OCI-LY1 (cell line): Measurements from ENCODE around the gene CDKN2A.

Experiments used
- H2AFZ ChIP-seq: fragments of 200-600 bp; sonication (generic), shearing (Covaris generic); 2 replicates; pipeline ENCODE4 v1.6.0; 2014; ENCODE audit warnings: antibody characterized with exemption, mild to moderate bottlenecking, low read length
- H3F3A ChIP-seq: fragments of 200-600 bp; sonication (generic), shearing (Covaris generic); 2 replicates; pipeline ENCODE4 v1.6.0; 2014; ENCODE audit warnings: mild to moderate bottlenecking, antibody characterized with exemption, low read length, moderate library complexity; ENCODE audit not compliant: insufficient read depth
- H3K27ac ChIP-seq: fragments of 200-600 bp; sonication (generic); 2 replicates; pipeline ENCODE4 v1.5.1; 2014; ENCODE audit warnings: low read length, mixed run types, mild to moderate bottlenecking, low read depth; ENCODE audit not compliant: poor library complexity, severe bottlenecking
- H3K27me3 ChIP-seq: fragments of 200-600 bp; sonication (generic); 2 replicates; pipeline ENCODE4 v1.6.0; 2014; ENCODE audit warnings: antibody characterized with exemption, mild to moderate bottlenecking, low read length, moderate library complexity; ENCODE audit not compliant: insufficient read depth
- H3K36me3 ChIP-seq: fragments of 200-600 bp; sonication (generic); 2 replicates; pipeline ENCODE4 v1.6.1; 2014; ENCODE audit warnings: mild to moderate bottlenecking, antibody characterized with exemption, low read length, moderate library complexity, mixed read lengths; ENCODE audit not compliant: insufficient read depth
- H3K4me1 ChIP-seq: fragments of 200-600 bp; sonication (generic); 2 replicates; pipeline ENCODE4 v1.5.1; 2014; ENCODE audit warnings: mild to moderate bottlenecking, low read length, moderate library complexity; ENCODE audit not compliant: insufficient read depth, severe bottlenecking
- H3K4me2 ChIP-seq: fragments of 200-600 bp; sonication (generic), shearing (Covaris generic); 2 replicates; pipeline ENCODE4 v1.6.1; 2014; ENCODE audit warnings: low read length
- H3K4me3 ChIP-seq: fragments of 200-600 bp; sonication (generic); 2 replicates; pipeline ENCODE4 v1.5.1; 2014; ENCODE audit warnings: low read length, low read depth, mild to moderate bottlenecking, mixed read lengths; ENCODE audit not compliant: poor library complexity, severe bottlenecking
- H3K79me2 ChIP-seq: fragments of 200-600 bp; shearing (Covaris generic); 2 replicates; pipeline ENCODE4 v1.6.1; 2016; ENCODE audit warnings: mixed run types, low read length, mixed read lengths; ENCODE audit not compliant: insufficient read depth
- H3K9ac ChIP-seq: fragments of 200-600 bp; sonication (generic), shearing (Covaris generic); 2 replicates; pipeline ENCODE4 v1.6.1; 2014; ENCODE audit warnings: mild to moderate bottlenecking, low read length, mixed read lengths
- H3K9me2 ChIP-seq: fragments of 200-600 bp; sonication (generic), shearing (Covaris generic); 2 replicates; pipeline ENCODE4 v1.6.1; 2014; ENCODE audit warnings: low read depth, mild to moderate bottlenecking, low read length, mixed read lengths
- H3K9me3 ChIP-seq: fragments of 200-600 bp; shearing (Covaris generic); 2 replicates; pipeline ENCODE4 v1.6.1; 2014; ENCODE audit warnings: low read length, mixed read lengths
- H4K20me1 ChIP-seq: fragments of 200-600 bp; sonication (generic), shearing (Covaris generic); 2 replicates; pipeline ENCODE4 v1.6.0; 2016; ENCODE audit warnings: mild to moderate bottlenecking, low read length; ENCODE audit not compliant: insufficient read depth
- EZH2 ChIP-seq: fragments of 200-600 bp; sonication (generic), shearing (Covaris generic); IDR thresholded peaks from 2 replicates; pipeline ENCODE4 v1.8.0; 2017; ENCODE audit warnings: borderline replicate concordance, mixed run types, mild to moderate bottlenecking, antibody characterized with exemption, low read length, moderate library complexity, mixed read lengths
- TF ChIP-seq, protein P1 (sequence below): fragments of 200-600 bp; sonication (generic), shearing (Covaris generic); IDR thresholded peaks from 2 replicates; pipeline ENCODE4 v1.5.1; 2017; ENCODE audit warnings: mild to moderate bottlenecking, antibody characterized with exemption, low read length, moderate library complexity, mixed read lengths

The CDKN2A gene

DNA sequence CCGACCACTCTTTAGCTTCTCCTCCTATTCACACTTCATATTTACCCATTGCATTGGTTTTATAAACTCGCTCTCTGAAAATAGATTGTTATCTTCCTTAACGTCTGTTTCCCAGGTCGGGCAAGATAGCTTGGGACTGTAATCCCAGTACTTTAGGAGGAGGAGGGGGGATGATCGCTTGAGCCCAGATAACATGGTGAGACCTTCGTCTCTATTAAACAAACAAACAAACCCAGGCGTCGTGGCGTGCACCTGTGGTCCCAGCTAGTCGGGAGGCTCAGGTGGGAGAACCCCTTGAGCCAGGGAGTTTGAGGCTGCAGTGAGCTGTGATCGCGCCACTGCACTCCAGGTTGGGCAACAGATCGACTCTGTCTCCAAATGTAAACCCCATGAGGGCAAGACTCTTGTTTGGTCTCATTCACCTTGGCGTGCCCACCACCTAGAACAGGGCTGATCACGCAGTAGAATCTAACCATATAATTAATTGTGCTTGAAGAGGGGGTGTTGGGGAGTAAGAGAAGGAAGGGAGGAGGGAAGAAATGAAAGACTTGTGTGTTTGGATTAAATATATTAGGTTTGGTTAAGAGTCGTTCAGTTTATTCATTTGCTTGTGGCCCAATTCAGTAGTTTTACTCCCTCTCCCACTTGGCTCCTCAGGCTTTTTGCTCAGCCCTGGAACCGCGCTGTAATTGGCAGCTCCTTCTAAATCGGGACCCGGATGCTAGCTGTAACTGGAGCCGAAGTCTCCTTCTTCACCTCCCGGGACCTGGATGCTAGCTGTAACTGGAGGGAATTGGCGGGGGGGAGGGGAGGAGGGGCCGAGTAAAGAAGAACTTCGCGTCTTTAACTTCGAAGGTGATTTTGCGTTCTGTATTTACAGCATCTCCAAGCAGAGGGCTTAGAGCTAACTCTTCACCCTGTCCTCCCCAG is 24.9 kb downstream of the CDKN2A start:
- H3K9me3 ChIP-seq, result no peaks in the 10 kb centered on the region
- H3K9ac ChIP-seq, result no peak overlapping the region
- H3K36me3 ChIP-seq, result peaks cover 58% of the 10 kb centered on the region
- H3K4me1 ChIP-seq, result peaks cover 31% of the 10 kb centered on the region
- H3K27me3 ChIP-seq, result no peaks in the 10 kb centered on the region
- H3K27ac ChIP-seq, result no peak overlapping the region
- H4K20me1 ChIP-seq, result no peaks in the 10 kb centered on the region
- TF ChIP-seq, protein P1, sequence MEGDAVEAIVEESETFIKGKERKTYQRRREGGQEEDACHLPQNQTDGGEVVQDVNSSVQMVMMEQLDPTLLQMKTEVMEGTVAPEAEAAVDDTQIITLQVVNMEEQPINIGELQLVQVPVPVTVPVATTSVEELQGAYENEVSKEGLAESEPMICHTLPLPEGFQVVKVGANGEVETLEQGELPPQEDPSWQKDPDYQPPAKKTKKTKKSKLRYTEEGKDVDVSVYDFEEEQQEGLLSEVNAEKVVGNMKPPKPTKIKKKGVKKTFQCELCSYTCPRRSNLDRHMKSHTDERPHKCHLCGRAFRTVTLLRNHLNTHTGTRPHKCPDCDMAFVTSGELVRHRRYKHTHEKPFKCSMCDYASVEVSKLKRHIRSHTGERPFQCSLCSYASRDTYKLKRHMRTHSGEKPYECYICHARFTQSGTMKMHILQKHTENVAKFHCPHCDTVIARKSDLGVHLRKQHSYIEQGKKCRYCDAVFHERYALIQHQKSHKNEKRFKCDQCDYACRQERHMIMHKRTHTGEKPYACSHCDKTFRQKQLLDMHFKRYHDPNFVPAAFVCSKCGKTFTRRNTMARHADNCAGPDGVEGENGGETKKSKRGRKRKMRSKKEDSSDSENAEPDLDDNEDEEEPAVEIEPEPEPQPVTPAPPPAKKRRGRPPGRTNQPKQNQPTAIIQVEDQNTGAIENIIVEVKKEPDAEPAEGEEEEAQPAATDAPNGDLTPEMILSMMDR, result no peak
- no peak for TF ChIP-seq EZH2
- no peak overlapping the region for H2AFZ ChIP-seq
- H3K79me2 ChIP-seq, result peaks cover 28% of the 10 kb centered on the region
- H3K9me2 ChIP-seq, result no peaks in the 10 kb centered on the region
- no peak overlapping the region for H3K4me3 ChIP-seq
- no peak overlapping the region for H3K4me2 ChIP-seq
- no peaks in the 10 kb centered on the region for H3F3A ChIP-seq

DNA sequence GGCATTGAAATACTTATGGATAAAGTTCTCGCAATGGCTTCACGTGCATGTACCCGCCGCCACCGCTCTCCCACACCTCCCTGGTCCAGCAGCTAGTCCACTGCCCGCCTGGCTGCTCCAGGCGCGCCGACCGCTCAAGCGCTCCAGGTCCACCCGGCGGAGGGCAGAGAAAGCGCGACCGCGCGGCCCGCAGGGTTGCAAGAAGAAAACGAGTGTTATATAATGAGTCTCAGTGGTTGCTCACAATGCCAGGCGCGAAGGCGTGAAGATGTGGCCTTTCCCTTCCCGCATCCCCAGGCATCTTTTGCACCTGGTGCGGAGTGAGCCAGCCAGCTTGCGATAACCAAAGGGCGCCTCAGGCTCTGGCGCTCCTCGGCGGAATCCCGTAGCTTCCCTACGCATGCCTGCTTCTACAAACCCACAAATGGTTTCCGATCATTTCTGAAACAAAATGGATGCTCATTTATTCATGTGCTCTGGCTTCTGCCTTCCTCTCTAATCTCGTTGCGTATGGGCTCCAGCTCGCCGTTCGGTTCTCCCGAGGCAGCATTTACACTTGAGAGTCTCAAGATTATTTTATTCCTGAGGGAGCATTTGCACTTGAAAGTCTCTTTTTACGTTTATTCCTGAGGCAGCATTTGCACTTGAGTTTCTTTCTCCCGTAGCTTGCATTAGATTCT is 25.7 kb downstream of the CDKN2A start:
- Histone ChIP-seq H3K9me3 (no peaks in the 10 kb centered on the region; the same call in 1 of the 2 replicates), H2AFZ (no peak overlapping the region), H4K20me1 (no peaks in the 10 kb centered on the region), H3K9me2 (no peaks in the 10 kb centered on the region), H3K79me2 (peaks cover 20% of the 10 kb centered on the region), H3K9ac (no peak overlapping the region), H3K4me2 (no peak overlapping the region), H3F3A (no peaks in the 10 kb centered on the region), H3K27ac (no peak overlapping the region), H3K4me1 (peaks cover 22% of the 10 kb centered on the region), H3K36me3 (peaks cover 58% of the 10 kb centered on the region), H3K27me3 (no peaks in the 10 kb centered on the region), H3K4me3 (no peak overlapping the region)
- TF ChIP-seq, protein P1, result no peak
- no peak for TF ChIP-seq EZH2

DNA sequence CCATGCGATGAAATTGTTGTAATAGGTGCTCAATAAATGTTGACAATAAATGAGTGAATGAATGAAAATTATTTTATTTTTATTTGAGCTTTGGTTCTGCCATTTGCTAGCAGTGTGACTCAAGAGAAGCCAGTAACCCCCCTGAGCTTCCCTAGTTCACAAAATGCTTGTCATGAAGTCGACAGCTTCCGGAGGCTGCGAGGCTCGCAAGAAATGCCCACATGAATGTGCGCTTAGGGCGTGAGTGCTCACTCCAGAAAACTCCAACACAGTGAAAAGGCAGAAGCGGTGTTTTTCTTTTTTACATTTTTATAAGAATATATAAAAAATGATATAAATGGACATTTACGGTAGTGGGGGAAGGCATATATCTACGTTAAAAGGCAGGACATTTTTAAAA is 26.5 kb downstream of the CDKN2A start:
- no peak for TF ChIP-seq EZH2
- TF ChIP-seq, protein P1, result no peak
- Histone ChIP-seq H3K36me3 (peaks cover 58% of the 10 kb centered on the region), H3K4me2 (no peak overlapping the region)

More for the DNA sequence above, 26.5 kb downstream of the CDKN2A start:
- H4K20me1 ChIP-seq, result no peaks in the 10 kb centered on the region
- no peaks in the 10 kb centered on the region; the same call in 1 of the 2 replicates for H3K9me3 ChIP-seq
- H3K4me1 ChIP-seq, result peaks cover 19% of the 10 kb centered on the region
- H3F3A ChIP-seq, result no peaks in the 10 kb centered on the region
- H3K9me2 ChIP-seq, result no peaks in the 10 kb centered on the region
- no peak overlapping the region for H3K9ac ChIP-seq
- H3K4me3 ChIP-seq, result no peak overlapping the region
- H2AFZ ChIP-seq, result no peak overlapping the region
- peaks cover 13% of the 10 kb centered on the region for H3K79me2 ChIP-seq
- no peaks in the 10 kb centered on the region for H3K27me3 ChIP-seq
- H3K27ac ChIP-seq, result no peak overlapping the region
